Peyer's patch (tissue), 4 donors: ENCODE measurements around the gene OR3A3. TPM values are rescaled to one million over a fixed set of nuclear protein-coding genes. Genes with fewer than 3 reads are reported as not detected.

ENCODE experiments used
- DNase-seq, 3 donors: peaks; one replicate each; pipeline ENCODE4 v3.0.0-alpha.2; 2017 to 2019
- H3K27ac ChIP-seq, 4 donors: fragments of 200-600 bp; sonication (generic); one replicate each; pipeline ENCODE4 v1.5.1; 2016 to 2019
- H3K27me3 ChIP-seq, 2 donors: fragments of 200-600 bp; sonication (generic); one replicate each; pipeline ENCODE4 v1.5.1; 2019
- H3K36me3 ChIP-seq, 3 donors: fragments of 200-600 bp; sonication (generic); one replicate each; pipeline ENCODE4 v1.5.1; 2016 to 2019
- H3K4me1 ChIP-seq, 4 donors: fragments of 200-600 bp; sonication (generic); one replicate each; pipeline ENCODE4 v1.5.1; 2016 to 2019
- H3K4me3 ChIP-seq, 4 donors: fragments of 200-600 bp; sonication (generic); 1 replicate in 3 of 4; 2 replicates in 1 of 4; pipeline ENCODE4 v1.5.1; 2016 to 2019; ENCODE audit warnings: mild to moderate bottlenecking in 1 of 4
- H3K9me3 ChIP-seq, 4 donors: fragments of 200-600 bp; sonication (generic); one replicate each; pipeline ENCODE4 v1.5.1; 2016 to 2019; ENCODE audit warnings: mild to moderate bottlenecking in 1 of 4
- POLR2A ChIP-seq, 2 donors: fragments of 450-650 bp; IDR thresholded peaks; one replicate each; pipeline ENCODE4 v1.5.1; 2017; ENCODE audit warnings: antibody characterized with exemption in 2 of 2, mild to moderate bottlenecking in 2 of 2, moderate library complexity in 2 of 2
- small RNA-seq, 2 donors: library from RNA; depleted of rRNA; stranded (forward); fragments of <200 nt; gene quantifications; one replicate each; pipeline ENCODE3, GENCODE V24; 2016
- total RNA-seq, 4 donors: library from RNA; depleted of rRNA; stranded (reverse); fragments of >200 nt; gene quantifications; one replicate each; pipeline ENCODE4 v1.1.0, GENCODE V29; 2016
- TF ChIP-seq, protein P1 (sequence below), 6 experiments: fragments of 450-650 bp in 4 of 6; fragments of 200-600 bp in 2 of 6; sonication (generic) in 1 of 6; IDR thresholded peaks; one replicate each; pipeline ENCODE4 v1.5.1; 2017 to 2019; ENCODE audit warnings: antibody characterized with exemption in 6 of 6, mild to moderate bottlenecking in 3 of 6, moderate library complexity in 1 of 6

OR3A3 gene
- total RNA-seq, 4 donors from 2014 or later, result not detected

DNA sequence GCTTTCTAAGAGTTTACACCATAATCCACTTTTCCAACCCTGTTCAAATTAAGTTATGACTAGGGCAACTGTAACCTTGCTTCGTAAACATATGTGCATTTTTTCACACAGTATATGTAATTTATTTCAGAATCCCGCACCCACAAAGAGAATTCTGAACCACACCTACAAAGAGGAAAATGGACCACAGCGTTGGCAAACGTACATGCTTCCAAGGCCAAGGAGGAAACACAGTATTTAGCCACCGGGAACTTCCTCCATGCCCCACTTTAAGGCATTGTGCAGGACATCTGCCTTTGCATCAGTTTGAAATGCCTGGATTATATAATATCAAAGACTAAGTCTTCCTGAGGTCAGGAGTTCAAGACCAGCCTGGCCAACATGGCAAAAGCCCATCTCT lies 58.4 kb downstream of the OR3A3 start:
- H3K36me3 ChIP-seq, result no peaks in the 10 kb centered on the region
- H3K4me1 ChIP-seq, result peaks cover 0 to 2% (median 0%) of the 10 kb centered on the region in 4 donors
- no peak overlapping the region for H3K4me3 ChIP-seq
- no peak overlapping the region for H3K27ac ChIP-seq
- no peak for TF ChIP-seq POLR2A (IDR thresholded peaks at IDR 0.05)
- TF ChIP-seq, protein P1, sequence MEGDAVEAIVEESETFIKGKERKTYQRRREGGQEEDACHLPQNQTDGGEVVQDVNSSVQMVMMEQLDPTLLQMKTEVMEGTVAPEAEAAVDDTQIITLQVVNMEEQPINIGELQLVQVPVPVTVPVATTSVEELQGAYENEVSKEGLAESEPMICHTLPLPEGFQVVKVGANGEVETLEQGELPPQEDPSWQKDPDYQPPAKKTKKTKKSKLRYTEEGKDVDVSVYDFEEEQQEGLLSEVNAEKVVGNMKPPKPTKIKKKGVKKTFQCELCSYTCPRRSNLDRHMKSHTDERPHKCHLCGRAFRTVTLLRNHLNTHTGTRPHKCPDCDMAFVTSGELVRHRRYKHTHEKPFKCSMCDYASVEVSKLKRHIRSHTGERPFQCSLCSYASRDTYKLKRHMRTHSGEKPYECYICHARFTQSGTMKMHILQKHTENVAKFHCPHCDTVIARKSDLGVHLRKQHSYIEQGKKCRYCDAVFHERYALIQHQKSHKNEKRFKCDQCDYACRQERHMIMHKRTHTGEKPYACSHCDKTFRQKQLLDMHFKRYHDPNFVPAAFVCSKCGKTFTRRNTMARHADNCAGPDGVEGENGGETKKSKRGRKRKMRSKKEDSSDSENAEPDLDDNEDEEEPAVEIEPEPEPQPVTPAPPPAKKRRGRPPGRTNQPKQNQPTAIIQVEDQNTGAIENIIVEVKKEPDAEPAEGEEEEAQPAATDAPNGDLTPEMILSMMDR (IDR thresholded peaks at IDR 0.05), result no peak
- no peaks in the 10 kb centered on the region for H3K9me3 ChIP-seq
- no peak for DNase-seq
- H3K27me3 ChIP-seq, result no peaks in the 10 kb centered on the region

DNA sequence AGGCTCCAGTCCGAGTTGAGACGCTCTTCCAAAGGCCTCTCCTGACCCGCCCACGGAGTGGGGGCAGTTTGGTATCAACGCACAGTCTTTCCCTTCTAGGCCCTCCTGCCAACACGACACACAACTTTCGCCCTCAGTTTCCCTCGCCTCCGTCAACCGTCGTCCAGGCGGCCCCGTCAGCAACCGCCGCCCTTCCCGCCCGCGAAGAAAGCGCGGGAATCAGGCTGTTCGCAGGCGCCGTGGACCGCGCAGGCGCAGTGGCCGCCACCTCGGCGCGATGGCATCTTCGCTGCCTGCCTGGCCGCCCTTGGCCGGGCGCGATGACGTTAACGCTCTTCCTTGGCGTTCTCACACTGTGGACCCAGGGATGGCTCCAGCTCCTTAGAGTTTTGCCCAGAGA lies 60.4 kb downstream of the OR3A3 start, which contains the start of gene SPATA22:
SPATA22 (minus strand) TSS at position 221 of the 400 bp plus-strand sequence. CDS start 2,494 bp downstream, outside the sequence.
- H3K4me1 ChIP-seq, result peaks cover 0 to 12% (median 2%) of the 10 kb centered on the region in 4 donors
- H3K9me3 ChIP-seq, result no peaks in the 10 kb centered on the region
- no peaks in the 10 kb centered on the region for H3K36me3 ChIP-seq
- no peak within 1 kb of the TSS for H3K4me3 ChIP-seq
- TF ChIP-seq, protein P1 (IDR thresholded peaks at IDR 0.05), result no peak
- TF ChIP-seq POLR2A (IDR thresholded peaks at IDR 0.05), result no peak
- no peak for DNase-seq
- no peak within 1 kb of the TSS for H3K27ac ChIP-seq
- H3K27me3 ChIP-seq, result no peaks in the 10 kb centered on the region

DNA sequence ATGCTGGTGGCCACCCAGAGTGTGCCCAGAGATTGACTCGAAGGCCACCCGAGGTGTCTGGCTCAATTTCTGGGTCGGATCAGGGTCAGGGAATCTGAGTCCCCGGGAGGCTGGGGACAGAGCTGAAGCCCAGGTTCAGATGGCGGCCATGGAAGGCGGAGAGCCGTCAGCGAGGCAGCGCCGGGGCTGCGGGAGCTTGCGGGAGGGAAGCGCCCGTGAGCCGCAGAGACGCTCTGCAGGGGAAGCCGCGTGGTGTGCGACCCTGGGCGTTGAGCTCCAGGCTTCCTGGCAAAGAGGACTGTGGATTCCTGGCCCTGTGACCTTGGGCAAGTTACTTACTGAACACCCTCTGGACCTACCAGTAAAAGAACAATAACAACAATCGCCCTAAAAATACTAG lies 61.0 kb downstream of the OR3A3 start:
- H3K4me3 ChIP-seq, result no peak overlapping the region
- DNase-seq, result no peak
- peaks cover 0 to 12% (median 2%) of the 10 kb centered on the region in 4 donors for H3K4me1 ChIP-seq
- H3K27ac ChIP-seq, result no peak overlapping the region
- no peaks in the 10 kb centered on the region for H3K9me3 ChIP-seq
- no peak for TF ChIP-seq POLR2A (IDR thresholded peaks at IDR 0.05)
- TF ChIP-seq, protein P1 (IDR thresholded peaks at IDR 0.05), result no peak
- H3K27me3 ChIP-seq, result no peaks in the 10 kb centered on the region
- H3K36me3 ChIP-seq, result no peaks in the 10 kb centered on the region

Small RNA genes within 50 kb of the gene (small RNA-seq; reads per million reads assigned to genes)
- gene OR1AC1P, result 0 reads per million in 2 donors

Other genes with a start within 250 kb of the OR3A3 start
- gene OR1A2, start 213.9 kb upstream of the OR3A3 start, total RNA-seq, result not detected
- not detected for gene OR1A1, start 203.7 kb upstream of the OR3A3 start, total RNA-seq
- gene OR3A1, start 113.0 kb upstream of the OR3A3 start, total RNA-seq, result not detected
- gene OR3A2, start 25.1 kb upstream of the OR3A3 start, total RNA-seq, result not detected
- not detected for gene OR1E1, start 13.0 kb upstream of the OR3A3 start, total RNA-seq
- gene OR1E2, start 22.5 kb downstream of the OR3A3 start, total RNA-seq, result not detected
- not detected for gene SPATA22, start 60.4 kb downstream of the OR3A3 start, total RNA-seq
- gene ASPA, start 64.6 kb downstream of the OR3A3 start, total RNA-seq, result 10 to 100 TPM; 11.4 to 27.7 (median 17.0) TPM
- 10 to 100 TPM in 3 of 4 donors, 1 to 10 TPM in 1; 5.0 to 39.1 (median 16.5) TPM for gene TRPV3, start 146.4 kb downstream of the OR3A3 start, total RNA-seq
- gene TRPV1, start 198.0 kb downstream of the OR3A3 start, total RNA-seq, result 10 to 100 TPM; 13.2 to 56.8 (median 36.3) TPM
- gene SHPK, start 224.9 kb downstream of the OR3A3 start, total RNA-seq, result 10 to 100 TPM in 3 of 4 donors, 1 to 10 TPM in 1; 5.8 to 83.8 (median 44.9) TPM
- 10 to 100 TPM; 21.5 to 30.1 (median 27.7) TPM for gene CTNS, start 225.4 kb downstream of the OR3A3 start, total RNA-seq